Fibroblast of villous mesenchyme (primary cell): ENCODE measurements around the gene TNS3. TPM values are rescaled to one million over a fixed set of nuclear protein-coding genes. Genes with fewer than 3 reads are reported as not detected.
A peak's percentile ranks its signal among the peaks of the same experiment; 100 is the strongest.

Experiments
- DNase-seq: peaks from one replicate; pipeline ENCODE4 v3.0.0-alpha.2; 2010; ENCODE audit warnings: low read depth
- H3K4me3 ChIP-seq: 2 replicates; pipeline ENCODE4 v1.5.1; 2011; ENCODE audit warnings: low read depth, mild to moderate bottlenecking, low read length
- CTCF ChIP-seq: IDR thresholded peaks from 2 replicates; pipeline ENCODE4 v1.5.1; 2012; ENCODE audit warnings: low read depth, mild to moderate bottlenecking, low read length; ENCODE audit not compliant: insufficient read depth
- total RNA-seq: library from RNA; depleted of rRNA; stranded (reverse); fragments of >200 nt; gene quantifications from 2 replicates; pipeline ENCODE4 v1.2.3, GENCODE V29; 2012

Gene TNS3
- total RNA-seq, 1 donor: 202 TPM

- TF ChIP-seq CTCF: no peak
- peak; percentile 45 for DNase-seq
- peak overlapping the region; percentile 96 for H3K4me3 ChIP-seq
These were observed 2.5 kb downstream of the TNS3 start for GRCh38 chr7:47579458-47579857.

- peak; percentile 88 for DNase-seq
- no peak for TF ChIP-seq CTCF
- H3K4me3 ChIP-seq: peak overlapping the region; percentile 96
These were observed 3.2 kb downstream of the TNS3 start for GRCh38 chr7:47578579-47579270.

- TF ChIP-seq CTCF: no peak
- DNase-seq: peak; percentile 60
- H3K4me3 ChIP-seq: peak overlapping the region; percentile 32
These were observed 4.5 kb downstream of the TNS3 start for GRCh38 chr7:47577321-47577919.

- TF ChIP-seq CTCF: no peak
- DNase-seq: no peak
- peak overlapping the region; percentile 32 for H3K4me3 ChIP-seq
These were observed 5.0 kb downstream of the TNS3 start for GRCh38 chr7:47576866-47577306.

GRCh38 chr7:47576031-47576865 lies 5.7 kb downstream of the TNS3 start:
- DNase-seq: peak; percentile 94
- no peak for TF ChIP-seq CTCF
- H3K4me3 ChIP-seq: peak overlapping the region; percentile 32

- no peak overlapping the region for H3K4me3 ChIP-seq
These were observed 7.2 kb downstream of the TNS3 start for GRCh38 chr7:47574482-47575329.

More at GRCh38 chr7:47574482-47575329, 7.2 kb downstream of the TNS3 start:
- no peak for TF ChIP-seq CTCF
- no peak for DNase-seq
